Stimulated activated CD4-positive, alpha-beta T cell treated with anti-CD3 and anti-CD28 coated beads, Interleukin-12 subunit alpha, Interleukin-12 subunit beta, amount 100 ng/mL, for 48 hours (primary cell): ENCODE measurements around the gene SBF2.
"Not testable (repeated sequence)": the region's sequence is repeated elsewhere in the genome, so short reads cannot be mapped to it uniquely, and the experiment has no call there.

Experiments
- DNase-seq, 3 donors: peaks; one replicate each; pipeline ENCODE4 v3.0.0-alpha.2; 2020; ENCODE audit warnings: low read depth in 2 of 3, low spot score in 1 of 3

Gene SBF2

DNA sequence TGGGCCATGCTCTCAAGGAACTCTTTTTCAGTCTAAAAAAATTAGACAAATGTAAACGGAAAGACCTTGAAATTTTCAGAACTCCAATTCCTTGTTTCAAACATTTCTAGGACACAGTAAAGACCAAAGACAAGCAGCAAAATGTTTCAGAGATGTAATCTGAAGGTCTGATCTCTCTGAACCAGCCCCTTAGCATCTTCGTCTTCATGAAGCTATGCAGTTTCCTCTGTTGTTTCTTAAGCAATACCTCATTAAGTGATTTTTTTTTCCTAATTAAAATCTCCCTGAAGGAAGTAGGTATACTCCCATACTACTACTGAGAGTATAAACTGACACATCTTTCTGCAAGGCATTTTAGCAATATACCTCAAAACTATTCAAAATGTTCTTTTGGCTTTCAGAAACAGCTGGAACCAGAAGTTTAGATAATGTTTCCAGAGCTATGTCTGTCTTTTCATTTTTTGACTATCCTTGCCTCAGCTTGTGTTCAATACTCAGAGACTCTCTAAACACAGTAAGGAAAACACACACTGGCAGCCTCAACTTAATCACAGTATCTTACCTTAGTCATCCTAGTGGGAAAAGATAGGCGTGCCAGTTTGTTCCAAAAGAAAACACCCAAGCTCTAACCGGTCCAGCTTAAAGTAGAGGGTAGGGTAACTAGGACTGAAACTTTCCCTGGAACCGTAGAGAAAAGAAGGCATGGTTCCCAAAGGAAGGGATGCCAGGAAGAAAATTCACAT, 25.1 kb downstream of the SBF2 start:
- DNase-seq: no peak

DNA sequence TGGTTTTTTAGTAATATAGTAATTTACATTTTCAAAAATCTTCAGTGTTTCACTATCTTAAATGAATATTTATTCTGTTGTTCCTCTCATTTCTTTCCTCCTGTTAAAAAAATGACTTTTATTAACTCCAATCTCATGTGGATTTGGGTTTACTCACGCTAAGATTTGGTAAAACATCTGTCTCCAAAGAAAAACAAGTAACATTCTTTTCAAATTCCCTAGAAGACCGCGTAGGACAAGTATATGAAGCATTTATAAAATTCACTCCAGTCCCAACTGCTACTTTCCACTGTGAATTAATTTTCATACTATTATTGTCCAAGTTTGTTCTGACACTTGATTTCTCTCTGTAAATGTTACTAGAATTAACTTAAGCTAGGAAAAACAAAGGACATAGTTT, 26.2 kb downstream of the SBF2 start:
- DNase-seq: no peak

DNA sequence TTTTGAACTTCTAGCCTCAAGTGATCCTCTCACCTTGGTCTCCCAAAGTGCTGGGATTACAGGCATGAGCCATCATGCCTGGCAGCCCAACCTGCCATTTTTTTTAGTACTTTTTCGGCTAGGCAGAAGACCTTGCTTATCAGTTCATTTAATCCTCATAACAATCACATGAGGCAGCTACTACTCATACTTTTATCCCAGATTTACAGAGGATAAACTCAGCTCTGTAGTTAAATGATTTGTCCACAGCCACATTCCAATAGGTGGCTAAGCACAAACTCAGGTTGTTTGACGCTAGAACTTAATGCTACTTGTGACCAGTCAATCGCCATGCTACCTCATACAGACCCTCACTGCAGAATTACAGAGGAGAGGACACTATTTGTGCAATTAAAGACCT, 28.1 kb downstream of the SBF2 start:
- no peak for DNase-seq

DNA sequence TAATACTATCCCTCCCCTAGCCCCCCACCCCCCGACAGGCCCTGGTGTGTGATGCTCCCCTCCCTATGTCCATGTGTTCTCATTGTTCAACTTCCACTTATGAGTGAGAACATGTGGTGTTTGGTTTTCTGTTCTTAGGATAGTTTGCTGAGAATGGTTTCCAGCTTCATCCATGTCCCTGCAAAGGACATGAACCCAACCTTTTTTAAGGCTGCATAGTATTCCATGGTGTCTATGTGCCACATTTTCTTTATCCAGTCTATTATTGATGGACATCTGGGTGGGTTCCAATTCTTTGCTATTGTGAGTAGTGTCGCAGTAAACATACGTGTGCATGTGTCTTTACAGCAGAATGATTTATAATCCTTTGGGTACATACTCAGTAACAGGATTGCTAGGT, 29.3 kb downstream of the SBF2 start:
- not testable (repeated sequence) for DNase-seq

DNA sequence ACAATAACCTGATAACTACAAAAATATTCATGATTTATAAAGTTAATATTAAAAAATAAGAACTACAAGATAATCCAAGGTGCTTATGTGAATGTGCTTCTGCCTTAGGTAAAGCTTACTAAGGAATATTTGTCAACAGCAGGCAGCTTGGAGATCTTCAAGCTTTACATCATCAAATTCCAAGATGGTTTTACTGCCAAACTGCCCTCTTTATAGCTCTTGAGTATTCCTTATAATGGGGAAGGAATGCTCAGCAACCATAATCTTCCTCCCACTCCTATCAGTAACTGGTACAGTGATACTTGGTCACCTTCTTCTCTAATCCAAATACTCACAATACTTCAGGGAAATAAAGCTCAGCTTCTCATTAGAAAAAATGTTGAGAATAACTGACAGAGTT, 30.1 kb downstream of the SBF2 start:
- DNase-seq: no peak

DNA sequence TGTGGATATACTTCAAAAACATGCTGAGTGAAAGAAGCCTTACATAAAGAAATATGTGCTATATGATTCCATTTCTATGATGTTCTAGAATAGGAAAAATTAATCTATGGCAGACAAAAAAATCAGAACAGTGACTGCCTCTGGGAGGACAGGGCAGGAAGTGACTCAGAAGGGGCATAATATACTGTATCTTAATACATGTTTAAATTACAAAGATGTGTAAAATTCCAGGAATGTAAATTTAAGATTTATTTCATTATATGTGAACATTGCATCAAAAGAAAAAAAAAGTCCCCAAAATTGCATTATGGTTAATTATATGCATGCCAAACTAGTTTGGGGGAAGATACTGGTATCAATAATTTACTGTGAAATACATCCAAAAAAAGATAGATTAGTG, 32.2 kb downstream of the SBF2 start:
- no peak for DNase-seq

DNA sequence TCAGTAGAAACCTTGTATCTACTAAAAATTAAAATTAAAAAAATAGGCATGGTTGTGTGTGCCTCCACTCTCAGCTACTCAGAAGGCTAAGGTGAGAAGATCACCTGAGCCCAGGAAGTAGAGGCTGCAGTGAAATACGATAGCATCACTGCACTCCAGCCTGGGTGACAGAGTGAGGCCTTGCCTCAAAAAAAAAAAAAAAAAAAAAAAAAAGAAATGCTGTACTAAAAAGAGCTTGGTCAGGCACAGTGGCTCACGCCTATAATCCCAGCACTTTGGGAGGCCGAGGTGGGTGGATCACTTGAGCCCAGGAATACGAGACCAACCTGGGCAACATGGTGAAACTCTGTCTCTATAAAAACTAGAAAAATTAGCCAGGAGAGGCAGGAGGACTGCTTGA, 36.5 kb downstream of the SBF2 start:
- no peak for DNase-seq

DNA sequence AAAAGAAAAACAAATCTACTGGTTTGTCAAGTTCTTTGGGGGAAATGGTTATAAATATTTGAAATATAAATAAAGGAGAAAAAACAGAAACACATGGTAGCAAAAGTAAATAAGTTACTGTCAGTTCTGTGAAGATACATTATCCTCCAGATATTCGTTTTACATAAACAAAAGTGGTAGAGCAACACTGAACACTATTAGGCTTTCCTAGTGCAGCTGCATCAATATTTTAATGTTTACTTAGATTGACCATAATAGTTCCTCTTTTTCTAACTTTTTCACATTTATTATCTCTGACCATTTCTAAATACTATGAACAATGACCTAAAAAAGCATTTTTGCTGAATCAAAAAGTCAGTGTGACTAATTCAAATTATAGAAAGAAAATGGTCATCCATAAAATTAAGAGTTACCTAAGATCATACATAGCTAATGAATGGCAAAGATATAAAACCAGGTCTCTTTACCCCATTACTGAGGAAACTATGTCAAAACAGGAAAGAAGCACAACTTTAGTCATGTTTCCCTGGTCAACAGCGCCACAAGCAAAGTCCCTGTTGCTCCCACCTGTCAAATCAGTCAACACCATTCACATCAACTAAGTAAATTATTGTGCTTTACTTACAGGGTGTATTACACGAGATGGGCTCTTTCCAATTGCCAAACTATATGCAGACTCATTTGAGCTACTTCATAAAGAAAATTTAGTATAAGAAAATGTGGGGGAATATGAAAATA, 38.5 kb downstream of the SBF2 start:
- DNase-seq: no peak

DNA sequence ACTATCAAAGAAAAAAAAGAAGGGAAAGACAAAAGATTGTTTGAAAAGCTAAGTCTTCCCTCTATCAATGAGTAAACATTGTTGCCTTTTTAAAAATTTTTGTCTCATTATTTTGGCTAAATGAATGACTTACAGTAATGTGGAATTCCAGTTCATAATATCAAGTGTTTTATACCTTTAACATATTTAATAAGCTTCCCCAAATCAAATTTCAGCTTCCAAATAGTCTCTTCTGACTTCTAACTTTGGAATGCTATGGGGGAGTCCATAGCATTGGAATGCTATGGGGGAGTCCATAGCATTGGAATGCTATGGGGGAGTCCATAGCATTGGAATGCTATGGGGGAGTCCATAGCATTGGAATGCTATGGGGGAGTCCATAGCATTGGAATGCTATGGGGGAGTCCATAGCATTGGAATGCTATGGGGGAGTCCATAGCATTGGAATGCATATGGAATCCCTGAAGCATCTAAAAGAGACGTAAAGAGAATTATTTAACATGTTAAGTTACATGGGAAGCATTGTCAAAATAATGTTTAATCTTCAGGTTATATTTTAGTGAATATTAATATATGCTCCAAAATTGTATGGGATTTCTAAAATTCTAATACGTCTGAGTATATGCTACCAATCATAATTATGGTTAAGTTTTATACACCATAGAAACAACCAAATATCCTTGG, 44.4 kb downstream of the SBF2 start:
- DNase-seq: not testable (repeated sequence)

DNA sequence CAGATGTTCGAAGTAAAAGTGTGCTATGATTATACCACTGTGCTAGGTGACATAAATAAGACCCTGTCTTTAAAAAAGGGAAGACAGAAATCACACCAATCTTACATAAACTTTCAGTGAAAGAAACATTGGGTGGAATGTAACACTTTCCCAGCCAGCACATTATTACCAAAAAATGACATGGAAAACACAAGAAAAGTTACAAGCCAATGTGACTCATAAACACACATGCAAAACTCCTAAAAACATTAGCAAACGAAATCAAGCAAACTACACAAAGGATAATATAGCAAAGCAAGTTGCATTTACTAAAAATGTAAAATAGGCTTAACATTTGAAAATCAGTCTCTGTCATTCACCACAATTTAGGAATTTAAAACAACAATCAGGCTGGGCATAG, 47.0 kb downstream of the SBF2 start:
- no peak for DNase-seq

DNA sequence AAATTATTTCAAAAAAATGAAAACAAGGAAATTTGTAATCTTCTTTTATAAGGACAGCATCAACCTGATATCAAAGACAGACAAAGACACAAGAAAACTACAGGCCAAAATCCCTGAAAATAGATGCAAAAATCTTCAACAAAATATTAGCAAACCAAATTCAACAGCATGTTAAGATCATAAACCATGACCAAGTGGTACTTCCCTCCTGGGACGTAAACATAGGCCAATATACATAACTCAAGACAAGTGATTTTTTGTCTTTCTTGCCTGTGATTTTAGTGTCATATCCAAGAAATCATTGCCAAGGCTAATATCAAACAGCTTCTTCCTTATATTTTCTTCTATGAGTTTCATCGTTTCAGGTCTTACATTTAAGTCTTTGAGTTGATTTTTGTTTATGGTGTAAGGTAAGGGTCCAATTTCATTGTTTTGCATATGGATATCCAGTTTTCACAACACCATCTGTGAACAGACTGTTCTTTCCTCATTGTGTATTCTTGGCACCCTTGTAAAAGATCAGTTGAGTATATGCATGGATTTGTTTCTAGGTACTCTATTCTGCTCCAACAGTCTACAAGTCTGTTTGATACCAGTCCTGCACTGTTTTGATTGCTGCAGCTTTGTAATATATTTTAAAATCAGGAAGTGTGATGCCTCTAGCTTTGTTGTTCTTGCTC, 50.0 kb downstream of the SBF2 start:
- DNase-seq: no peak

DNA sequence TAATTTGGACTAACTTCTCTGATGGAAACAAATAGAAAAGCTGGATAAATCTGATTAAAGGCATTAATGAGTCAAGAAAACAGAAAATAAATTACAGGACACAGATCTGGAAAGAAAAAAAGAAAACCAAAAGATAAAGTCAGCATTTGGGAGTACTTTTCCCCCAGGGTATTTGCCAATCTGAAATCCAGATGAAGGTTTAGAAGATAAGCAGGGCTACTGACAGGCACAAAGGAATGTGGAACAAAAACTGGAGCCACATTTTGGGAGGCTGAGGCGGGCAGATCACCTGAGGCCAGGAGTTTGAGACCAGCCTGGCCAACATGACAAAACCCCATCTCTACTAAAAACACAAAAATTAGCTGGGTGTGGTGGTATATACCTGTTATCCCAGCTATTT, 57.2 kb downstream of the SBF2 start:
- no peak for DNase-seq

DNA sequence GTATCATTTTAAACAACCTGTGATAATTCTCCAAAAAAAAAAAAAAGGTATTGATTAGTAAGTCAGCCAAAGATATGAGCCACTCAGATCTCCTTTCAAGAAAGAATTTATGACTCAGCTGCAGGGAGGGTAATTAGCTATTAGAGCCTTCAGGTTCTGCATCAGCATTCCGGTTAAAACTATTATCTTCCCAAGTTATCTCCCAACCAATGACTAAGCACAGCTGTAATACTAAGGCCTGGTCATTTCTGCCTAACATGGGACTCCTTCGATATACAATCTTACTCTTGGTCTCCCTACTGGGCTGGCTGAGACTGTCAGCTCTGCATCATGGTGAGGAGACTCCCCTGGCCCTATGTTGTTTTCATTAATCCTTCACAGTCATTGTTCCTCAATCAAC, 60.4 kb downstream of the SBF2 start:
- no peak for DNase-seq

DNA sequence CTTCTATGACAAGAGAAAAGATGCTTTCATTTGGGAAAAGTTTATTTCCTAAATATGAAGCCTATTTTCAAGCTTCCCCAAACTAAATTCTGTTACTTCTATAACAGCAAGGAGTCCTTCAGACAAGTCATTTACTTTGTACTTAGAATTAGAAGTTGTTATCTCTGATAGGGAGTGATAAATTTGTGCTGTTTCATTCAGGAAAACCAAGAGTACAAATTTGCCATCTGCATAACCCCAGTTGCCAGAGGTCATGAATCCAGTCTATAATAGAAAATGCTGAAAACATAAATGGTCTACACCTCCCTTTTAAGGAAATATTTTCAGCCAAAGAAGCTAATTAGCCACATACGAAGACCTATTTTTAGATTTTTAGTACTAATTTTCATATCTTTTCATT, 61.3 kb downstream of the SBF2 start:
- DNase-seq: no peak

DNA sequence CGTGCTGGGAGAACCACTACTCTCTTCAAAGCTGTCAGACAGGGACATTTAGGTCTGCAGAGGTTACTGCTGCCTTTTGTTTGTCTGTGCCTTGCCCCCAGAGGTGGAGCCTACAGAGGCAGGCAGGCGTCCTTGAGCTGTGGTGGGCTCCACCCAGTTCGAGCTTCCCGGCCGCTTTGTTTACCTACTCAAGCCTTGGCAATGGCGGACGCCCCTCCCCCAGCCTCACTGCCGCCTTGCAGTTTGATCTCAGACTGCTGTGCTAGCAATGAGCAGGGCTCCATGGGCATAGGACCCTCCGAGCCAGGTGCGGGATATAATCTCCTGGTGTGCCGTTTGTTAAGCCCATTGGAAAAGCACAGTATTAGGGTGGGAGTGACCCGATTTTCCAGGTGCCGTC, 62.2 kb downstream of the SBF2 start:
- DNase-seq: not testable (repeated sequence)

DNA sequence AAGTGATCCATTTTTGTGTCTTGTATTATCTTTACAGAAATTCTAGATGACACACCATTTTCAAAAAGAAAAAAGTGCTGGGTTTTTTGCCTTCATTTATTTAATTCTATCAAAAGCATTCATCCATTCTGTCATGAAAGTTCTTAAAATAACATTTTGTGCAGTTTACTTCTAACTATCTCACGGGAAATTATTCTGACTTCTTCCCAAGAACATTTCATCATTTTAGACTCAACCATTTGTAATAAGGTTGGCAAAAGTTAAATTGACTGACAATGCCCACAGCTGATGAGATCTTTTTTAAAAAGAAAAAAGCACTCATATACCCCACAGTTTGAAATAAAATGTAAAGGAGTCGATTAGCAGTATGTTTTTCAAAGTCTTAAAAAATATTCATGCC, 68.5 kb downstream of the SBF2 start:
- DNase-seq: no peak

DNA sequence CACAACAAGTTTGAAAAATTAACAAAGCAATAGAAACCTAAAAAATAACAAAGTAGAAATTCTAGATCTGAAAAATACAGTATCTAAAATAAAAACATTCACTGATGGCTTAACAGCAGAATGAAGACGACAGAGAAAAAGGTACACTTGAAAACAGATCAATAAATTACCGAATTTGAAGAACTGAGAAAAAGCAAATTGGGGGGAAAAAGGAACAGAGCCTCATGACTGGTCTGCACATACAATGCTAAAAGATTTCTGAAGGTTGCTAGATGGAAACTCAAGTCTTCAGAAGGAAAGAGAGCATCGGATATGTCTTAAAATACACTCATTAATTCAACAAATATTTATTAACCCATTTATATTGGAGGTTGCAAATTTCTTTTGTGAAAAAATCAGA, 71.6 kb downstream of the SBF2 start:
- no peak for DNase-seq

DNA sequence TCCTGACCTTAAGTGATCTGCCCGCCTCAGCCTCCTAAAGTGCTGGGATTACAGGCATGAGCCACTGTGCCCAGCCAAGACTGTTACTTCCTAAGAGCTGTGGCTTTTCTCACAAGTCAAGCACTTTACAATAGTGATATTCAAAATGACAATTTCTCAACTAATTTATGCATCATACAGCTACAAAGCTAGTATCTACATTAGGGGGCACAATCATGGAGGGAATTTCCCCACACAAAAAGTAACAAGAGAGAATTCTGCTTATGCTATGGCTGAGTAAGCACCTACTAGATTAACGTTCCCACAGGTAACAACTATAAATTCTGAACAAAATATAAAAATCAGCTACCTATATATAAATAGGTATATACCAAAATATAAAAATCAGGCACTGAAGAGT, 72.7 kb downstream of the SBF2 start:
- no peak for DNase-seq

DNA sequence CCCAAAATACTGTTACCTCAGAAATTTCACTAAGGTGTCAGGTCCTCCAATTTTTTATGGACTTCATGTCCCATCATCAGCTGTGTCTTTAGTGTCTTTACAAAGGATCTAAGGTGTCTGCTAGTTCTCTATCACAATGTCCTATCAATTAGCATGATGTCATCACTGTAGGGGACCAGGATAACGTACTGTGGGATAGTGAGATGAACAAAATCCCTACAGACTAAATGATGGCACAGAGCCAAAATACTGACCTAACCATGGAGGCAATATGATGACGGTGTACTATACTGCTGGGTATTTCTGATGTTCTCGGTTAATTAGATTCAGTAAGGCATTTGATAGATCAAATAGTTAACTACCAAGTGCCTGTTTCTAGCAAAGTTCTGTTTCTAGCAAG, 82.5 kb downstream of the SBF2 start:
- DNase-seq: no peak

DNA sequence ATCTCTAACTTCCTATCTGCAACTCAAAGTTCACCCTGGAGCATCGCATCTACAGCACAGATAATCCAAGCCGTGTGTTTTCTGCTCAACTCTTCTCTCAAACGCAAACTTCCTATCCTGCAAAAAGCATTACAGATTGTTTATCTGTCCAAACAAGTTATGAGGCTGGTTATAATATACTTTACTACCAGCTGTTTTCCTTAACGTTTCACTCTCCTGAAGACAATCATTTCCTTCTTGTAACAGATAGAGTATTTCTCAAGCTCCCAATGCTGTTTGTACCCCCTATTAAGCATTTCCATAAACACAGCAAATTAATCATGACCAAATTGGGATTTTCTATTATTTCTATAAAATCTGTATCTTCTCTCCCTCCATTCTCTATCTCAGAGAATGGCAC, 84.7 kb downstream of the SBF2 start:
- DNase-seq: no peak

DNA sequence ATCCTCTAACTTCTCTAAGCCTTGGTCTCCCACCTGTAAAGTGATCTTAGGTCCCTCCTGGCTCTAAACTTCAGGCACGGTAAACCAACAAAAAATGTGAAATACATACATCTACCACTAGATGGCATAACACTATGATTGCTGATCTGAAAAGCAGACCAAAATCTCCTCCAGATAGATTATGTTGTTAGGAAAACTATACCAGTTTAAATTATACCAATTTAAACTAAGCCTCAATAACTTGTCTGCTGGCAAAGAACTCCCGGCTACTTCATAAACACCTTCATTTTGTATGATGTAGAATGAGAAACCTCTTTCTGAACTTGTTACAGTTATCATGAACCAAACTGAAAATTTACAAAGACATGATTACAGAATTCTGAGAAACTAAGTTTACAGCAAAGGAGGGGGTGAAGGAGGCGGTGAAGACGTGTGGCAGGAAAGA, 85.9 kb downstream of the SBF2 start:
- peak in 1 of 3 donors; percentile 4 for DNase-seq

DNA sequence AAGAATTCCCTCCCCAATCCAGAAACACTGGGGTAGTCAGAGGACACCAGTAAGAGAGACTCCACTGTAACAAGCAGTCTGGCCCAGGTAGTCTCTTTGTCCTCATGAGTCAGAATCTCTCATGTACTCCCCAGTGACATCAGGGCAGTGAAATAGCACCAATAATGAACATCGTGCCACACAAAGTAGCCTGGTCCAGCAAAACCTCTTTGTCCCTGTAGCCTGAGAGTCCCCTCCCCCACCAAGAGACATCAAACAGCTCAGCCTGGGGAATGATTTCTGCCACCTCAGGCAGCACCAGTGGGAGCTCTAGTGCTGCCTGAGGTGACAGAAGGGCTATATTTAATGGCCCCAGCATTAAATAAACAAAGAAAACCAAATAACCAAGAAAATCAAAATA, 88.1 kb downstream of the SBF2 start:
- no peak for DNase-seq
